Measurements from ENCODE around the gene MRTFB.

DNA sequence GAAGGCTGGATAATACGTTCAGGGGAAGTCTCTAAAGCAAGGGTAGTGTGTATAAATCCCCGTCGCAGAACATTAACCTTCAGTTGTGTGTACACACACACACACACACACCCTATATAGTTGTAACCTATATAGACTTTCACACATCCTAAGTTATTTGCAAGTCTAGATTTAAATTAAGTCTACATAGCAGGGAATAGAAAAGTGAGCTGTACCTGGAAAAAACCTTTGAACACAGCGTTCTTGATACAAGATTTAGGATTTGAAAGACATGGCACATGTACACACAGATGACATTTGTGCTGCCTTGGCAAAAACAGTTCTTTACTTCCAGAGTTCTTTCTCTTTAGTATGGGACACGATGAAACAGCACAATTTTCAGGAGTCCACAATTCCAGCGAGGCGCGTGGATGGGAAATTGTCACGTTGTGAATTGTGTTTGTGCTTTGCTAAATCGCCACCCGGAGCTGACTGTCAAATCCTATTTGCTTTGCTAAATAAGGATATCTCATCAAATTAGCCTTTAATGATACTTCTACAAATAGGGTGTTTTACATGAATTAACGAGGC is 233.9 kb downstream of the MRTFB start:
- no peak for TF ChIP-seq GATA2 (IDR thresholded peaks at IDR 0.05; ENCODE audit: low read depth, low read length)
- no peak for TF ChIP-seq GATA3 (IDR thresholded peaks at IDR 0.05; ENCODE audit: low read depth, low read length)

Data from SH-SY5Y (cell line).